Hepatocyte (in vitro differentiated cells): ENCODE measurements around the gene RHOXF2. TPM values are rescaled to one million over a fixed set of nuclear protein-coding genes. Genes with fewer than 3 reads are reported as not detected.

Source experiments
- DNase-seq: peaks from one replicate; pipeline ENCODE4 v3.0.0-alpha.2; 2016; ENCODE audit warnings: low spot score
- H2AFZ ChIP-seq: fragments of 200-600 bp; sonication (generic); 2 replicates; pipeline ENCODE4 v1.6.0; 2016; ENCODE audit warnings: antibody characterized with exemption, mild to moderate bottlenecking
- H3K27ac ChIP-seq: fragments of 200-600 bp; sonication (generic); 2 replicates; pipeline ENCODE4 v1.5.1; 2016; ENCODE audit warnings: mild to moderate bottlenecking
- H3K27me3 ChIP-seq: fragments of 200-600 bp; sonication (generic); 2 replicates; pipeline ENCODE4 v1.6.1; 2016
- H3K36me3 ChIP-seq: fragments of 200-600 bp; sonication (generic); replicated peaks from 2 replicates; pipeline ENCODE4 v1.5.1; 2016; ENCODE audit warnings: low read depth; ENCODE audit not compliant: insufficient read depth
- H3K4me1 ChIP-seq: fragments of 200-600 bp; sonication (generic); 2 replicates; pipeline ENCODE4 v1.5.1; 2016; ENCODE audit warnings: mild to moderate bottlenecking, moderate library complexity; ENCODE audit not compliant: insufficient read depth
- H3K4me2 ChIP-seq: fragments of 200-600 bp; sonication (generic); 2 replicates; pipeline ENCODE4 v1.6.0; 2016
- H3K4me3 ChIP-seq: fragments of 200-600 bp; sonication (generic); 2 replicates; pipeline ENCODE4 v1.5.1; 2016; ENCODE audit warnings: mild to moderate bottlenecking
- H3K79me2 ChIP-seq: fragments of 200-600 bp; sonication (generic); 2 replicates; pipeline ENCODE4 v1.6.0; 2017; ENCODE audit warnings: mild to moderate bottlenecking
- H3K9me2 ChIP-seq: fragments of 200-600 bp; sonication (generic); replicated peaks from 2 replicates; pipeline ENCODE4 v1.6.0; 2017; ENCODE audit warnings: mild to moderate bottlenecking; ENCODE audit not compliant: insufficient read depth
- H3K9me3 ChIP-seq: fragments of 200-600 bp; sonication (generic); 2 replicates; pipeline ENCODE4 v1.5.1; 2016; ENCODE audit warnings: low read depth, mild to moderate bottlenecking
- H4K20me1 ChIP-seq: fragments of 200-600 bp; sonication (generic); 2 replicates; pipeline ENCODE4 v1.6.0; 2016; ENCODE audit warnings: mild to moderate bottlenecking; ENCODE audit not compliant: insufficient read depth, poor library complexity, severe bottlenecking
- CTCF ChIP-seq: fragments of 200-600 bp; sonication (generic); IDR thresholded peaks from 2 replicates; pipeline ENCODE4 v1.5.1; 2016; ENCODE audit warnings: antibody characterized with exemption, mild to moderate bottlenecking; ENCODE audit not compliant: poor library complexity
- EZH2 ChIP-seq: fragments of 200-600 bp; sonication (generic); IDR thresholded peaks from 2 replicates; pipeline ENCODE4 v1.6.1; 2016; ENCODE audit warnings: antibody characterized with exemption, mild to moderate bottlenecking, borderline replicate concordance
- EZH2phosphoT487 ChIP-seq: fragments of 200-600 bp; sonication (generic); IDR thresholded peaks from one replicate; pipeline ENCODE4 v1.6.1; 2018; ENCODE audit warnings: antibody characterized with exemption, mild to moderate bottlenecking, low read depth, moderate library complexity; ENCODE audit not compliant: unreplicated experiment, severe bottlenecking
- WGBS: methylation state at CpG from one replicate; pipeline ENCODE4 v1.1.6; 2016; ENCODE audit warnings: low lambda C conversion rate; ENCODE audit errors: missing lambda C conversion rate; 5-methylcytosine and 5-hydroxymethylcytosine counted together
- polyA plus RNA-seq: library from polyadenylated mRNA; unstranded; fragments of >200 nt; fragmentation: Nextera tagmentation; extraction: Ambion mirVana; gene quantifications from 2 replicates; pipeline ENCODE4 v1.2.1, GENCODE V29; 2016
- total RNA-seq: library from RNA; depleted of rRNA; stranded (reverse); fragments of >200 nt; gene quantifications from 2 replicates; pipeline ENCODE4 v1.2.3, GENCODE V29; 2014

RHOXF2 gene
- total and polyA plus RNA-seq, 2 experiments from 2014 or later = not detected

GRCh38 chrX:120207009-120207605, 48.7 kb downstream of the RHOXF2 start:
- H3K4me2 ChIP-seq = no peak overlapping the region
- H4K20me1 ChIP-seq = no peaks in the 10 kb centered on the region
- no peak for DNase-seq
- H3K4me3 ChIP-seq = no peak overlapping the region
- H3K79me2 ChIP-seq = no peaks in the 10 kb centered on the region
- H3K36me3 ChIP-seq = no peaks in the 10 kb centered on the region
- WGBS = 84% methylated on average over 8 of the region's 8 CpGs
- no peaks in the 10 kb centered on the region for H3K9me3 ChIP-seq
- TF ChIP-seq EZH2phosphoT487 (no peak), EZH2 (no peak), CTCF (no peak)
- H3K4me1 ChIP-seq = no peaks in the 10 kb centered on the region
- H3K9me2 ChIP-seq = no peaks in the 10 kb centered on the region
- no peak overlapping the region for H2AFZ ChIP-seq
- no peaks in the 10 kb centered on the region for H3K27me3 ChIP-seq
- H3K27ac ChIP-seq = no peak overlapping the region

- Histone ChIP-seq H3K27me3 (no peaks in the 10 kb centered on the region), H2AFZ (no peak overlapping the region), H3K27ac (no peak overlapping the region), H3K9me2 (no peaks in the 10 kb centered on the region), H4K20me1 (no peaks in the 10 kb centered on the region), H3K4me1 (no peaks in the 10 kb centered on the region), H3K9me3 (no peaks in the 10 kb centered on the region), H3K36me3 (no peaks in the 10 kb centered on the region), H3K4me2 (no peak overlapping the region), H3K4me3 (no peak overlapping the region), H3K79me2 (no peaks in the 10 kb centered on the region)
- TF ChIP-seq EZH2phosphoT487 (no peak), EZH2 (no peak), CTCF (peak; percentile 61)
- peak; percentile 63 for DNase-seq
- WGBS = 29% methylated on average over 8 of the region's 8 CpGs
These were observed 55.2 kb downstream of the RHOXF2 start for GRCh38 chrX:120213438-120214265.

Other genes with a start within 250 kb of the RHOXF2 start
- 7.1 and 7.7 TPM in 2 replicates for gene NKAP, start 214.9 kb upstream of the RHOXF2 start, total RNA-seq
- gene NKAP, start 214.9 kb upstream of the RHOXF2 start, polyA plus RNA-seq = 4.3 and 4.4 TPM in 2 replicates
- gene RHOXF2B, start 80.9 kb upstream of the RHOXF2 start, total RNA-seq = not detected in 2 replicates
- gene RHOXF2B, start 80.9 kb upstream of the RHOXF2 start, polyA plus RNA-seq = not detected in 2 replicates
- gene RHOXF1, start 42.7 kb upstream of the RHOXF2 start, total RNA-seq = 0.80 TPM in 1 of 2 replicates, not detected in the other
- 0.35 TPM in 1 of 2 replicates, not detected in the other for gene RHOXF1, start 42.7 kb upstream of the RHOXF2 start, polyA plus RNA-seq
- gene ZBTB33, start 92.2 kb downstream of the RHOXF2 start, total RNA-seq = 25.2 and 26.4 TPM in 2 replicates
- gene ZBTB33, start 92.2 kb downstream of the RHOXF2 start, polyA plus RNA-seq = 3.8 and 5.5 TPM in 2 replicates
- 0.44 and 0.77 TPM in 2 replicates for gene TMEM255A, start 152.8 kb downstream of the RHOXF2 start, total RNA-seq
- 0.68 and 2.2 TPM in 2 replicates for gene TMEM255A, start 152.8 kb downstream of the RHOXF2 start, polyA plus RNA-seq
- not detected in 2 replicates for gene ATP1B4, start 203.5 kb downstream of the RHOXF2 start, total RNA-seq
- not detected in 2 replicates for gene ATP1B4, start 203.5 kb downstream of the RHOXF2 start, polyA plus RNA-seq